Esophagus mucosa (tissue), 1 donor: ENCODE measurements around the gene PDE10A. TPM values are rescaled to one million over a fixed set of nuclear protein-coding genes. Genes with fewer than 3 reads are reported as not detected.
"Not testable (repeated sequence)": the region's sequence is repeated elsewhere in the genome, so short reads cannot be mapped to it uniquely, and the experiment has no call there.

Experiments used
- ATAC-seq: fragments of 200-7000 bp; cut with Tn5 transposase; one replicate; pipeline ENCODE4 v1.9.1; 2020
- total RNA-seq: library from RNA; stranded (reverse); gene quantifications from one replicate; pipeline ENCODE4 v1.2.4, GENCODE V29; 2023
- donor health status: DM: yes; HTN: yes; CAD: no.

The PDE10A gene
- total RNA-seq, 1 donor from 2014 or later, result 0.72 TPM

DNA sequence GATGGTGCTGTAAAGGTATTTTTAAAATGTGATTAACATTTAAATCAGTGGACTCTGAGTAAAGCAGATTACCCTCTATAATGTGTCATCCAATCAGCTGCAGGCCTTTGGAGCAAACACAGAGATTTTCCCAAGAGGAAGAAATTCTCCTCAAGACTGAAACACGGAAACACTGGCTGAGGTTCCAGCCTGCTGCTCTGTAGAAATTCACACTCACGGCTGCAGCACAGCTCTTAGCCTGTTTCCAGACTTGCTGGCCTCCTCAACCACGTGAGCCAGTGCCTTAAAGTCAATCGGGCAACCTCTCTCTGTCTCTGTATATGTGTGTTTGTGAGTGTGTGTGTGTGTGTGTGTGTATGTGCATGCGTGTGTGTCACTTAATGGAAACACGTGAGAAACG, 41.1 kb downstream of the PDE10A start:
- ATAC-seq, result no peak

DNA sequence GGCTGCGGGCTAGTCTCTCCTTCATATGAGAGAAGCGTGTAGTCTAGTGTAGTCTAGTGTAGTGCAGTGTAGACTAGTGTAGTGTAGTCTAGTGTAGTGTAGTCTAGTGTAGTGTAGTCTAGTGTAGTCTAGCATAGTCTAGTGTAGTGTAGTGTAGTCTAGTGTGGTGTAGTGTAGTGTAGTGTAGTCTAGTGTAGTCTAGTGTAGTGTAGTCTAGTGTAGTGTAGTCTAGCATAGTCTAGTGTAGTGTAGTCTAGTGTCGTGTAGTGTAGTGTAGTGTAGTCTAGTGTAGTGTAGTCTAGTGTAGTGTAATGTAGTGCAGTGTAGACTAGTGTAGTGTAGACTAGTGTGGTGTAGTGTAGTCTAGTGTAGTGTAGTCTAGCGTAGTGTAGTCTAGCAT, 44.1 kb downstream of the PDE10A start:
- ATAC-seq, result not testable (repeated sequence)

DNA sequence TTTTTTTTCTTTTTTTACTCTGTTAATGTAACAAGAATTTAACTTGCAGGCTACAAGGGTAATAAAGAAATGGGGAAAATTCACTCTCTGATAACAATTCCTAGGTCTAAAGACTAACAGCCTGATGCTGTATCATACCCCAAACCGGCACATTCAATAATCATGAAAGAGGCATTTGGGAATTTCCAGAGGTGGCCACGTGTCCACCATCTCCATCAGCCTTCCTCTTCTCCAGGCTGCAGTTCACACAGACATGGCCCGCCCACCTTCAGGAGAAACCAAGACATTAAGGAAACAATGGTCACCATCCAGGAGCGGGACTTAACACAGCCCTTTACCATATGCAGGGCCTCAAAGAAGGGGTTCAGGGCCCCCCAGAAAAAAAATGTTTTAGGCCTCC, 44.8 kb downstream of the PDE10A start:
- ATAC-seq, result no peak

DNA sequence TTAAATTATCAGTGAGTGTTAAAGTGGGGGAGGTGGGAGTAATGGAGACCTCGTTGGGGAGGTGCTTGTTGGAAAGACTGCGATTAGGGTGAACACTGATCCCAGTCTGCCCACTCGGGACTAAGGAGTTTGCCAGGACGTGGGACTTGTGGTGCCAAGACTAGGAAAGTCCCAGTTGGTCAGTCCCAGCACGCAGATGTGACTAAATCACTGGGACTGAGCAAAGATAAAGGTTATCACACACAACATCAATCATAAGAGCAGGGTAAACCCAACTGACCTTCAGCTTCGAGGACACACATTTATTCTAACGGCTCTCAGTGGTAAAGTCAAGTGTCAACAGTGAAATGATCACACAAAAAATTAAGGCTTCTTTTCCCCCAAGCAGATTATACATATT, 45.5 kb downstream of the PDE10A start:
- no peak for ATAC-seq

DNA sequence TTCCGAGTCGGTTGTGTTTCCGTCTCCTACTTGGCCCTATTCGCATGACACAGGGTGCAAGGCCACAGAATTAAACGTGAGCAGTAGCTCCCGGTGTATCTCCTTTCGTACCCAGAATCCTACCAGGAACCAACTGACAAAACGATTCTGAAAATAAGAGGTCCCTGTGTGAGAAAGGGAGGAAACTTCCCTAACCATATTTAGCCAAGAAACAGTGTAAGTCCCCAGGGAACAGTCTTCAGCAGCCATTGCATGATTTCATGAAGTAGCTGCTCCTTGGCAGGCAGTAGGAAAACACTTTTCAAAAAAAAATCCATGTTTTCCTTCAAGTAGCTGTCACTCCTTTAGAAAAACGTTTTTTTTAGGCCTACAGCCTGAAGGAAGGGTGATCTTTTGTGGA, 46.9 kb downstream of the PDE10A start:
- ATAC-seq, result no peak

DNA sequence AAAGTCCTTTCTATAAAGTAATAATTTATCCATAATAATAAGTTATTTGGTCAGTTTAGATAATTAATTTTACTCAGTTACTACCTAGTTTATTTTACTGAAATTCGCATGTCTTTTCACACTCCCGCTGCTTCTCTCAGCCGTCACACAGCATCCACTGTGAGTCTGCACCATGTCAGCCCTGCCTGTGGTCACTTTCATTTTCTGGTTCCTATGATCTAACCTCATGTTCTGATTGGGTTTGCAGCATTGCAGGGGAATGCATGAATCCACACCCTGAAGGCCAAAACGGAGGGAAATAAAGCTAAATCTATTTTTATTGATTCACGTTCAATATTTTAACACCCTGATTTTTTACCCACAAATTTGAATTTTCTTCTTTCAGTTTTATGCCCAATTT, 47.4 kb downstream of the PDE10A start:
- no peak for ATAC-seq

DNA sequence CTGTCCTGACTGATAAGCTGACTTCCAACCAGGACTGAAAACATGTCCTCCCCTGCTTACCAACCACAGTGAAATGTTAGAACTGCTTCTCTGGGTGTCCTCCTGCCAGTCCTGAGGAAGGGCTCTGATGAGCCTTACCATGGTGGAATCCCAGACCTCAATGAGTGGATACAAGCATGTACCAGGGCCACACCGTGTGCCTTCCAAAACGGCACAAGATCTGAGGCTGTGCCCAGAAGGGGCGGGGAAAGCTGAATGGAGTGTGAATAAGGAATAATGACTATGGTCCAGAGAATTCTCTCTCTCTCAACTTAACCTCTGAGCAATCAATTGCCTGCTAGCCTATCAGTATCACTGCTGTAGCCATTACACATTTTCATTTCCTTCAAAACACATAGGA, 51.7 kb downstream of the PDE10A start:
- ATAC-seq, result no peak

DNA sequence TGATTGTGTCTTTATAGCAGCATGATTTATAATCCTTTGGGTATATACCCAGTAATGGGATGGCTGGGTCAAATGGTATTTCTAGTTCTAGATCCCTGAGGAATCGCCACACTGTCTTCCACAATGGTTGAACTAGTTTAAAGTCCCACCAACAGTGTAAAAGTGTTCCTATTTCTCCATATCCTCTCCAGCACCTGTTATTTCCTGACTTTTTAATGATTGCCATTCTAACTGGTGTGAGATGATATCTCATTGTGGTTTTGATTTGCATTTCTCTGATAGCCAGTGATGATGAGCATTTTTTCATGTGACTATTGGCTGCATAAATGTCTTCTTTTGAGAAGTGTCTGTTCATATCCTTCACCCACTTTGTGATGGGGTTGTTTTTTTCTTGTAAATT, 54.5 kb downstream of the PDE10A start:
- ATAC-seq, result not testable (repeated sequence)

DNA sequence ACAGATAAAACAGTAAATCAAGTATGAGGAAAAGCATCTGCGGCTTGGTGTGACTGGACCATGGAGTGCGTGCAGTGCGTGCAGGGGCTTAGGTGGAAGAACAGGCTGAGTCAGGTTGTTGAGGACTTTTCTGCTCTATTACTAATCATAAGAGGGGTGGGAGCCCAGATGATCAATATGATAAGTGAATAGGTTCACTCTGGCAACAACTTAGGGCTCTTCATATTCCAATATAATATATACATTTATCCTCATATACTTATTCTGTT, 56.4 kb downstream of the PDE10A start:
- no peak for ATAC-seq

DNA sequence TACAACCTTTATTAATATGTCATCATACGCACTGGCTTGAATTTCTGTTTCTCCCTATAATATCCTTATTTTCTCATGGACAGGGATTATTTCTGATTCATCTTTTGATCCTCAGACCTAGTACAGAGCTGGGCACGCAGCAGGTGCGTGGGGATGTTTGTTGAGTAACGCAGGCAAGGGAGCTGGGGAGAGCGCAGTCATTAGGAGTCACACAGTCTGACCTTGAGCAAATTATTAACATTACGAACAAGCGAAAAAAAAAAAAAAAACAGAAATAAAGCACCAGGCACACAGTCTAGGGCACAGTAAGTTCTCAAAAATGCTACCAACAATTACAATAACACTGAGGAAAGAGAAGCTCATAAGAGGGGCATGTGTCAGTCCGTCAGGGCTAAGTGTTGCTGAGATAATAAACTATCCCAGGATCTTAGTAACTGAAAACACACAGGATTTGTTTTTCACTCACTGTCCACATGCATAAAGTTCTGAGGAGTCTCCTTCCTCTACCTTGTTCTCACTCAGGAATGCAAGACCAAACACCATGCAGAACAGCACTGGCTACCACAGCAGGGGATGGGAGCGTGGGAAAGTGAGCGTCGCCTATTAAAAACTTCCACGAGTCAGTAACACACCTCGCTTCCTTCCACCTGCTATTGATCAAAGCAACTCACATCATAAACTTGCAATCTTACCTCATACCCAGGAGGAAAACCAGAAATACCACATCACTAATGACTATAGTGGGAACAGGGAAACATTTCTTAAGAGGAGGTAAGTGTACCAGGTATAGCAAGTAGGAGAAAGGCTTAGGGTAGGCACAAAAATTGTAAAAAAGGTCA, 56.9 kb downstream of the PDE10A start:
- ATAC-seq, result no peak

DNA sequence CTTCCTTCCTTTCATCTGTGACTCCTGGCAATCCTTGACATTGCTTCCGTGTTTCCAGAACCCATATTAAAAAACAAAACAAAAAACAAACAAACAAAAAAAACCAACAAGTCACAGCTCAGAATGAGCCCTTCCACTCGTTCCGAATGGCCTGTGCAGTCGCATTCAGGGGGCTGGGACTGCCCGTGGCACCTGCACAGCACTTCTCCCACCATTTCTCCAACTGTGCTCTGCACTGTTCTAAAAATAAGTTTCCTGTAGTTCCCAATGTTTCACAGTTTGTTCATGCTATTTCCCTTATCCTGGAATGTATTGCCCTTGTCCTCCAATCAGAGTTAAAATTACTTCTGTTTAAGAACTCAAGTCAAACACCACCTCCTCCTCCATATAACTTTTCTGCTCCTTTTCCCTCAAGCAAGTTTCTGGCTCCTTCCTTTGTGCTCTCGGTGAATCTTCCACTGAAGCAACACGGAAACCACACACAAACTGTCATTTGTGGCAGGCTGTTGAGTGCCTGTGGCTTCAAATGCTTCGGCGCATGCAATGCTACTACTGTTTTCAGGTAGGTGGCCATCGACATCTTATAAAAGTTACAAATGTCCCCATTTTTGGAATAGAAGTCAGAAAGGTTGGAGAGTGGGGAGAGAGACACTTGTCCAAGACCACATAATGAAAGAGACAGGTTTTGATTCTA, 57.7 kb downstream of the PDE10A start:
- ATAC-seq, result no peak

DNA sequence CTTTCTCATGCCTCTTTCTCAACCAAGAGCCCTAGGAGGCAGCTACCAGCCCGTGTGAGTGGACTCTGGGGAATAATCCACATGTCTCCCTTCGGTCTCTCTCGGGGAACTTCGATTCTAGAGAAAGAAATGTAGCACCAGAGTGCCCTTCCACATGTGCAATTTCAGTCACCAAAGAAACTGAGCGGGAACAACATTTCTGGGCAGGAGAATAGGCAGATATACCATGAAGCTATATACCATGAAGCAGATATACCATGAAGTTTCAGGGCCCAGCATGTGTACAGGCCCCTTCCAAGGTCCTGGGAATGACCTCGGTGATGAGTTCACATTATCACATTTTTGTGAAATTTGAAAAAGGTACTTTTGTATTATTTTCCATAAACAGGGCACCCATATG, 60.8 kb downstream of the PDE10A start:
- no peak for ATAC-seq

DNA sequence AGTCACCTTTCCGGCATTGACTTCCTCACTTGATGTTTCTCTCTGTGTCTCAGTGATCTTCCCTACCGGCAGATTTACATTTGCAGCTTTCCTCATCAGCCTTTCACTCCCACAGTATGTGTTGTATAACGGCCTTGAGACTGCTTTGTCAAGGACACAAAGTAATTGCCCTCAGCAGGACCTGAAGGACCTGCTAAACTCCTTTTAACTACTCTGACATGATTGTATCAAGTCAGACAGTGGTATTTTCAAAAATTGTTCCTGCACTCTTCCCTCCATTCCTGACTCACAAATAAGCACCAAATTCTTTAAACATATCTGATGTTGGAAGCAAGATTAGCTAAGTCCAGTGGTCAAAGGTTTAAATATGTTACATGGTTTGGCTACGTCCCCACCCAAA, 62.4 kb downstream of the PDE10A start:
- ATAC-seq, result no peak

DNA sequence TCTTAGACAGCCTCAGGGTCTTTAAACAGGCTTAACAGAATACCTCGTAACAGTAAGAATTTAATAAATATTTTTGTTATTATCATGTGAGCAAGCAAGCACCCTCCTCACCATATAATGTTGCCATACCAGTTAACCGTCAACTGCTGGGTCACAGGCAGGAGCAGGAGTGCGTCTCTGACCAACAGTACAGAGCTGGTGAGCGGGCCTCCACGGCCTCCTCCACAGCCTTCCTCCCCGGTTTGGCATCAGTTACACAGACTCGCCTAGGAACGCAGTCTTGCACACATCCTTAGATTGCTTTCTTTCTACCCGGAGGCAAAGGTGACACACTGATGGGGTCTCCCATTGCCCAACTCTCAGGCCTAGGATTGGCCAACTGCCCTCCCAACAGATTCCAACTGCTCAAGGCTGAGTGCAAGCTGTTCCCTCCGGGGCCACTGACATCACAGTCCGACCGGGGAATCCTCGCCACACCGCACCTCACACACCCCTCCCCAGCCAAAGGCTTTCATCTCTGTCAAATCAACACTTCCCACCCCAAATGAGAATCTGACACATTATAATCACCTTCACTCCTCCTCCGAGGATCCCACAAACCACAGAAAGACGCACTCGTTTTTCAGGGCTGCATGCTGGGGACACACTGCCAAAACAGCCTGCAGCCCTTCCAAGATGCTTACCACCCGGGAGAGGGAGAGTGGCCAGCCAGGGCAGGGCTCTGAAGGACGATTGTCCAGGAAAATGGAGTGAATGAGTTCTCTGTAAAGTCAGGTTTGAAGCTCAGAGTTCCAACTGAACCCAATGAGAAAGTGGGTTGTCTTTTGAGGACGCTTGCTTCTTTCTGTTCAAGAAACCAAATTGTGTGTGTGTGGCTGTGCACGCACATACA, 63.2 kb downstream of the PDE10A start:
- no peak for ATAC-seq

DNA sequence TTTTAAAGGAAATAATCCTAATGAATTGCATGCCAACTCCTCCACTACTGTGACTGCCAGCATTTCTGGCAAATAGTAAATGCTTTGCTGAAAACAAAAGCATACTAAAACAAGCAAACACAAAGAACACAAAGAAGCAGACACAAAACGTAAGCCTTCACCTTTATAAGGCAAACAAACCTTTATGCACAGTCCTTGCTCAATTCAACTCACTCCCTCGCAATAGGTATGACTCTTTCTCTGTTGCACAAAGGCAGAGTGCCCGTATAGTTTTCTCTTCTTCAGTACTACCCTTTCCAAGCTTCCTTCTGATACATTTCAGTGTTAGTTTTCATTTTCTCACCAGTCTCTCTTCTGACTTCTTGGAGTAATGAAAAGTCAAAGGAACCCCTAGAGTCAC, 63.9 kb downstream of the PDE10A start:
- no peak for ATAC-seq

DNA sequence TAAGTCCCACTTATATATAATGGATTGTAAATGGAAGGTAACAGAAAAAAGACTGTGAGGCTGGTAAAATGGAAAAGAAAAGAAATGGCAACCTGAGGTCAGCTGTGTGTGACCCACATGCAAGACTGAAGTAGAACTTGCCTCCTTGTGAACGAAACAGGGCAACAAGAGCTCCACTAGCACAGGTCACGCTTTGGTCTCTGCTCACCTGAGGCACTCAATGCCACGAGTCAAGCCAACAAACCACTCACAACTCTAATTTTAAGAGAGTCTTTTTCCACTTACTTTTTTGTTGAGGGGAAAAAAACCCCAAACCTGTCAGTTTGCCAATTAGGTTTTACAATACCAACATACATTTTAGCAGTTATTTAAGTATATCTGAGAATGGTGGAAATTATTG, 65.2 kb downstream of the PDE10A start:
- ATAC-seq, result no peak

DNA sequence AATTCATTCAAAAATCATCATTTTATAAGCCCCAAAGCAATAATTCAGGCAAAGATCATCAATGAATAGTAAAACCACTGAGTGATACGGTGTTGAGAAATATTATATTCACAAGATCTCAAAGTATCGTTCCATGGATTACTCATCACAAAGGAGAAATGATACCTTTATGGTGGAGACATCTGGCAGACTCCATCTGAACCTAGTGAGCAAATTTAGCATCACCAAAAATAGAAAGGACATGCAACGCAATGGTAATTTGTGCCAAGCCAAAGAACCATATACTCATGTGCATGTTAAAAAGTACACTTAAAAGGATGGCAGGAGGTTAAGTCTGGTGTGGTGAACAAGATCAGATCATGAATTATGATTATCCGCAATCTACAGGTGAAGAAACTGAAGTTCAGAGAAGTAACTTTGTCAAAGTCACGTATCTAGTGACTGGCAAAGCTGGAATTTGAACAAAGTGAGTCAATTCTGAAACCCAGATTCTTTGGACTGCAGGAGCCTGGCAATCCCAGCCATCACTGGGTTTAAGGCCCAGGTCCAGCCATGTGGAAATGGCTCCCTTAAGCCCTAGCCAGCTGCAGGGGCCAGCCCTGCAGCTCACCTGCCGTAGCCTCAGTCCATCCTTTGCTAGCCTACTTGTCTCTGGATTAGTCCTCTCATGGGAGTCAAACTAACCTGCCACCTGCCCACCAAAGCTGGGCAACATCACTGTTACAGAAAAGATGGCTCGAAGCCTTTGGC, 68.3 kb downstream of the PDE10A start:
- ATAC-seq, result no peak

DNA sequence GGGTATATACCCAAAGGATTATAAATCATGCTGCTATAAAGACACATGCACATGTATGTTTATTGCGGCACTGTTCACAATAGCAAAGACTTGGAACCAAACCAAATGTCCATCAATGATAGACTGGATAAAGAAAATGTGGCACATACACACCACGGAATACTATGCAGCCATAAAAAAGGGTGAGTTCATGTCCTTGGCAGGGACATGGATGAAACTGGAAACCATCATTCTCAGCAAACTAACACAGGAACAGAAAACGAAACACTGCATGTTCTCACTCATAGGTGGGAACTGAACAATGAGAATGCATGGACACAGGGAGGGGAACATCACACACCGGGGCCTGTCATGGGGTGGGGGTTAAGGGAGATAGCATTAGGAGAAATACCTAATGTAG, 70.1 kb downstream of the PDE10A start:
- not testable (repeated sequence) for ATAC-seq

DNA sequence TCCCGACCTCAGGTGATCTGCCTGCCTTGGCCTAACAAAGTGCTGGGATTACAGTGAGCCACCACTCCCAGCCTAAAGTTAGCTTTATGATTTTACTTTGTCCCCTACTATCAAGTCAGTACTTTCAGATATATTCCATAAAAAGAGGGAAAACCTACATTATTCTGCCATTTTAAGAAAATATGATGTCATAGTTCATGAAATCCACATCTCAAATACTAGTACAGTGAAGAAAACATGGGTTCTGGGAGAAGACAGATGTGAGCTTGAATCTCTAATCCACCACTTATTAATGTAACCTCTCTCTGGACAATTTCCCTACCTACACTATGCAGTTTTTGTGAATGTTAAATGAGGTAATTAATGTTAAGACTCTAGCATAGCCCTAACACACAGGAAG, 74.5 kb downstream of the PDE10A start:
- ATAC-seq, result no peak

DNA sequence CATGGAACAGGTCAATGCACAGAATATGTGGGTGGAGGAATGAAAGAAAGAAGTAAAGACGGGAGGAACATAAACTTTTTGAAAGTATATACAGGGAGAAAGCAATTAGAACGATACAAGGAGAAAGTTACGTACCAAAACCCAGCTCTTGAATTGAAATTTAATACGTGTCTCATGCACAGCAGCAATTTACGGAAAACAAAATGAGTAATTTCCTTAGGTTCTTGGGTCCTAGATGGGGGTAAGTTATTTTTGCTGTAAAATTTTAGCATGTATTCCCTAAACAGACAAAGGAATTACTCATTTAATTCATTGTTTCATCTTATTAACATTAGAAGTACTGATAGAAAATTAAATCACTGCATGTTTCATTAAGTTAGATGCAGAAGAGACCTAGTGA, 75.8 kb downstream of the PDE10A start:
- no peak for ATAC-seq

DNA sequence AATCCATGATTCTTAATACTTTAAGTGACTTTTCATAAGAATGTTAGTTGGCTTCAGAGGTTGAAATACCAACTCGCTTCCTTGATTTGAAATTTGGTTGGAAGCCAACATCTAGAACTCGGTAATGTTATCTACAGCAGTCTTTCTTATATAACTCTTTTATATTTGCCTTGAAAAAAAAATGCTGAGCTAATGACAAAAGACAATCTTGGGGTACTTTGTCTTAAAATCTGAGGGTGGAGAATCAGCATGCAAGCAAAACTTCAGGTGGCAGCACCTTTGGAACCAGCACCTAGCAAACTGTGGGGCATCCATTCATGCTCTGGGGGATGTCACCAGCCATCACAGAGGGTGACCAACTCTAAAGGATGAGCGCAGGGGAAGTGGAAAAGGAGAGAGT, 76.3 kb downstream of the PDE10A start:
- ATAC-seq, result no peak

DNA sequence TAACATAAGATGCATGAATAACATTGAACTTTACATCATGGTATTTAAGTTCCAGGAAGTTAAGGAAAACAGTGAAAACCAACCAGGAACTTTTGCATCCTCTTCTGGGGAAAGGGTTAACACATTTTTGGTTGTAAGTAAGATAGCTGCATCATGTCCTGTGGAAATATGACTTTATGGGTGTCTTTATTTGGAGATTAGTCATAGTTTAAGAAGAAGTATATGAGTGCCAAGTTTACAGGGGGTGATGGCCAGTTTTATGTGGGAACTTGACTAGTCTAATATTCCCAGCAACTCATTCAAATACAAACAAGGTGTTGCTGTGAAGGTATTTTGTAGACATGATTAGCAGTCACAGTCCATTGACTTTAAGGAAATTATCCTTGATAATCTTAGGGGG, 78.0 kb downstream of the PDE10A start:
- ATAC-seq, result no peak

DNA sequence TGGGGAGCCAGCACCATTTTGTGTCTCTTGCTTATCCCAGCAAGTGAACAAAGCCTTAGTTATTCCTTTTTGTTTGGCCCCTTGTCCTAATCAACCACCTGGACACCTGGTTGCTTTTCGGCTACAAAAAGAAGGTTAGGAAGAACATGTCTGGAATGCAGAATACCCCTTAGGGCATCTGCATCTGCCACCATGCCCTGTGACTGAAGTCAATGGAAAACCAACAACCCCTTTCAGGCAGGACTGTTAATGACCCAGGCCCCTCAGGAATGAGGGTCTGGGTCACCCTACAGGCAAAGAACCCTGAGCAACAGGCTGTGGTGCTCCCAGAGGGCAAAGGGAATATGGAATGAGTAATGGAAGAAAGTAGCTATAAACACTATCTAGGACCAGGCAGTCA, 78.5 kb downstream of the PDE10A start:
- no peak for ATAC-seq
